OCI-LY7 (cell line): Measurements from ENCODE around the gene ZNF516. TPM values are rescaled to one million over a fixed set of nuclear protein-coding genes. Genes with fewer than 3 reads are reported as not detected.

ENCODE experiments used
- BruUV-seq: library from RNA; stranded (reverse); fragments of 400-500 nt; replicated peaks from 2 replicates; lab custom pipeline; 2021; lab: Mats Ljungman, UMichigan
- CTCF ChIA-PET: fragments of 300-600 bp; sonication (Branson Sonifier 250); formaldehyde crosslinking; loops from one replicate; lab custom pipeline; 2022; ENCODE audit warnings: antibody characterized with exemption; ENCODE audit not compliant: unreplicated experiment; lab: Charles Lee
- POLR2A ChIA-PET: fragments of 300-600 bp; sonication (Branson Sonifier 250); formaldehyde crosslinking; loops from one replicate; lab custom pipeline; 2022; ENCODE audit warnings: antibody characterized with exemption; lab: Charles Lee
- DNase-seq: peaks from one replicate; pipeline ENCODE4 v3.0.0-alpha.2; 2015; ENCODE audit warnings: low spot score
- H2AFZ ChIP-seq: fragments of 200-600 bp; sonication (generic), shearing (Covaris generic); 2 replicates; pipeline ENCODE4 v1.6.1; 2014; ENCODE audit warnings: mild to moderate bottlenecking, antibody characterized with exemption, low read length, moderate library complexity
- H3K27ac ChIP-seq: fragments of 200-600 bp; sonication (generic); 2 replicates; pipeline ENCODE4 v1.5.1; 2014; ENCODE audit warnings: mixed run types, low read depth, mild to moderate bottlenecking, moderate library complexity, low read length, inconsistent platforms; ENCODE audit not compliant: poor library complexity, severe bottlenecking
- H3K36me3 ChIP-seq: fragments of 200-600 bp; sonication (generic); 2 replicates; pipeline ENCODE4 v1.6.1; 2014; ENCODE audit warnings: mild to moderate bottlenecking, antibody characterized with exemption, low read length, moderate library complexity, mixed read lengths; ENCODE audit not compliant: insufficient read depth
- H3K4me1 ChIP-seq: fragments of 200-600 bp; sonication (generic); 2 replicates; pipeline ENCODE4 v1.5.1; 2014; ENCODE audit warnings: mild to moderate bottlenecking, low read length; ENCODE audit not compliant: insufficient read depth, poor library complexity, severe bottlenecking
- H3K4me2 ChIP-seq: fragments of 200-600 bp; sonication (generic); 2 replicates; pipeline ENCODE4 v1.6.1; 2014; ENCODE audit warnings: mild to moderate bottlenecking, low read length
- H3K4me3 ChIP-seq: fragments of 200-600 bp; sonication (generic); 2 replicates; pipeline ENCODE4 v1.5.1; 2014; ENCODE audit warnings: mild to moderate bottlenecking, low read depth, low read length; ENCODE audit not compliant: poor library complexity, severe bottlenecking
- H3K79me2 ChIP-seq: fragments of 200-600 bp; sonication (generic); 2 replicates; pipeline ENCODE4 v1.6.1; 2016; ENCODE audit warnings: low read depth, mild to moderate bottlenecking, low read length, moderate library complexity, mixed read lengths; ENCODE audit not compliant: insufficient read depth
- H3K9me2 ChIP-seq: fragments of 200-600 bp; sonication (generic); 2 replicates; pipeline ENCODE4 v1.6.1; 2016; ENCODE audit warnings: mild to moderate bottlenecking, low read length, mixed read lengths; ENCODE audit not compliant: insufficient read depth
- H3K9me3 ChIP-seq: fragments of 200-600 bp; sonication (generic); 2 replicates; pipeline ENCODE4 v1.6.1; 2014; ENCODE audit warnings: mild to moderate bottlenecking, mixed run types, low read length, mixed read lengths
- H4K20me1 ChIP-seq: fragments of 200-600 bp; sonication (generic); 2 replicates; pipeline ENCODE4 v1.6.1; 2014; ENCODE audit warnings: mild to moderate bottlenecking, antibody characterized with exemption, low read length, moderate library complexity, mixed read lengths; ENCODE audit not compliant: insufficient read depth
- EZH2phosphoT487 ChIP-seq: fragments of 200-600 bp; sonication (generic); IDR thresholded peaks from 2 replicates; pipeline ENCODE4 v1.6.1; 2018; ENCODE audit warnings: low read depth, borderline replicate concordance, mild to moderate bottlenecking, mixed run types, antibody characterized with exemption, low read length, moderate library complexity, mixed read lengths
- intact Hi-C: fragments of 100-400 bp; cut with micrococcal nuclease; formaldehyde crosslinking; loops from one replicate; pipeline ENCODE4 v1.10.0; 2022; ENCODE audit not compliant: unreplicated experiment
- total RNA-seq, 2 experiments: library from RNA; depleted of rRNA in 1 of 2; stranded (reverse); fragments of >200 nt in 1 of 2; shearing (Covaris generic) in 1 of 2; gene quantifications; 2 replicates each; pipeline ENCODE4 v1.2.3, GENCODE V29; 2014 to 2022
- TF ChIP-seq, protein P1 (sequence below): fragments of 200-600 bp; sonication (generic); conservative IDR thresholded peaks from 2 replicates; pipeline ENCODE4 v1.5.1; 2014; ENCODE audit warnings: mild to moderate bottlenecking, antibody characterized with exemption, low read length, moderate library complexity, mixed read lengths

ZNF516 gene
- total RNA-seq, 2 experiments from 2014 or later = 16.2 to 32.3 TPM

DNA sequence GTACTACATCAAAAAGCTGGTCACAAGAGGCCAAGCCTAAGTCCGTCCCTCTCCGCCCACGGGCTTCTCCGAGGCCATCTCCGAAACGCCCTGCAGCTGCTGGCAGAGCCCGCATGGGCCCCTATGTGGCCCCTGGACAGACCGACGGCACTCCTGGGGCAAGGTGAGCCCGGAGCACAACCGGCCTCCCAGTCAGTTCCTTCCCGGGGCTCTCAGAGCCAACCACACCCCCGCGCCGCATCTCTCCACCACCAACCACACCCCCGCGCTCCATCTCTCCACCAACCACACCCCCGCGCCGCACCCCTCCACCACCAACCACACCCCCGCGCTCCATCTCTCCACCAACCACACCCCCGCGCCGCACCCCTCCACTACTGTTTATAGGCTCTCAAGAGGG lies 93.5 kb downstream of the ZNF516 start:
- Histone ChIP-seq H3K4me1 (no peaks in the 10 kb centered on the region), H3K36me3 (no peaks in the 10 kb centered on the region; the same call in 1 of the 2 replicates), H3K9me3 (no peaks in the 10 kb centered on the region), H3K4me2 (no peak overlapping the region), H3K79me2 (0 out of 2 replicates have a peak, but pooled peaks cover 7% of the 10 kb centered on the region), H3K9me2 (no peaks in the 10 kb centered on the region), H3K27ac (no peak overlapping the region), H3K4me3 (no peak overlapping the region), H2AFZ (no peak overlapping the region), H4K20me1 (0 out of 2 replicates have a peak, but pooled peaks cover 9% of the 10 kb centered on the region)
- TF ChIP-seq, protein P1, sequence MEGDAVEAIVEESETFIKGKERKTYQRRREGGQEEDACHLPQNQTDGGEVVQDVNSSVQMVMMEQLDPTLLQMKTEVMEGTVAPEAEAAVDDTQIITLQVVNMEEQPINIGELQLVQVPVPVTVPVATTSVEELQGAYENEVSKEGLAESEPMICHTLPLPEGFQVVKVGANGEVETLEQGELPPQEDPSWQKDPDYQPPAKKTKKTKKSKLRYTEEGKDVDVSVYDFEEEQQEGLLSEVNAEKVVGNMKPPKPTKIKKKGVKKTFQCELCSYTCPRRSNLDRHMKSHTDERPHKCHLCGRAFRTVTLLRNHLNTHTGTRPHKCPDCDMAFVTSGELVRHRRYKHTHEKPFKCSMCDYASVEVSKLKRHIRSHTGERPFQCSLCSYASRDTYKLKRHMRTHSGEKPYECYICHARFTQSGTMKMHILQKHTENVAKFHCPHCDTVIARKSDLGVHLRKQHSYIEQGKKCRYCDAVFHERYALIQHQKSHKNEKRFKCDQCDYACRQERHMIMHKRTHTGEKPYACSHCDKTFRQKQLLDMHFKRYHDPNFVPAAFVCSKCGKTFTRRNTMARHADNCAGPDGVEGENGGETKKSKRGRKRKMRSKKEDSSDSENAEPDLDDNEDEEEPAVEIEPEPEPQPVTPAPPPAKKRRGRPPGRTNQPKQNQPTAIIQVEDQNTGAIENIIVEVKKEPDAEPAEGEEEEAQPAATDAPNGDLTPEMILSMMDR = no peak
- no peak for TF ChIP-seq EZH2phosphoT487
- no peak for DNase-seq
- intact Hi-C loops = no loop called here
- BruUV-seq = no TSS peak
- ChIA-PET CTCF (no interaction called here), POLR2A (no interaction called here)

DNA sequence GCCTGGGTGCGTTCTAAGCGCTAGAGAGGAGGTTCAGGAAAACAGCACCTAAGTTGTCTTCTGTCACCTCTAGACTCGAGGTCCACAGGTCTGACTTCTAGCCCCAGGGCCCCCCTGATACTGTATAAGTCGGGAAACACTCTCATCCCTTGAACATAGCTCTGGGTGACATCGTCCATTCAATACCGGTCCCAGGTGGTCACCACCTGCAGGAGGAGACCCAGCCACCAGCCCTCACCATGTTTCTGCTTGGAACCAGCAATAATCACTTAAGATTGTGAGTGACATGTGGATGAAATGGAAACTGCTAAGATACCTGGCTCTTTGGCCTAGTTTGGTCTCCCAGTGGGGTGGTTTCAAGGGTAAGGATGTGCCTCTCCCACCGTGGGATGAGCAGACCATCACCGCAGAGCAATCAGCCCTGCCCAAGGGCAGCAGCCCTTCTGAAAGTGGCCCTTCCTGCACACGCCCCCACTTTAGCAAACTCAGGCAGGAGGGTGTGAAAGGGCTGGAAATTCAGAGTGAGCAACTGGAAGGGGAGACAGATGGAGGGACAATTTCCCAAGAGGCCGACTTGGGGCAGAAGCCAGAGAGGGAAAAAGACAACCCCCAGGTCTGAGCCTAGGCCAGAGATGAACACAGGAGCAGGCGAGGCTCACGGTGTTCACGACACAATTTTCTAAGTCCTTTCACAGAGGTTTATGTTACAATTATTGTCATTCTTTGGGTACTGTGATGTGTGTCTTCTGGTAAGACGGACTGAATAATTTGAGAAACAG lies 95.2 kb downstream of the ZNF516 start:
- intact Hi-C loops = loop anchor here (1.0 to 5.0 kb wide), 3 partner anchors 222 to 309 kb away; no protein-coding TSS in a partner anchor
- ChIA-PET CTCF (no interaction called here), POLR2A (no interaction called here)
- peaks cover 5% of the 10 kb centered on the region; the same call in 1 of the 2 replicates for H3K36me3 ChIP-seq
- no peaks in the 10 kb centered on the region for H3K9me3 ChIP-seq
- 0 out of 2 replicates have a peak, but pooled peaks cover 9% of the 10 kb centered on the region for H4K20me1 ChIP-seq
- no peaks in the 10 kb centered on the region for H3K9me2 ChIP-seq
- BruUV-seq = no TSS peak
- no peak overlapping the region for H3K4me3 ChIP-seq
- no peak overlapping the region for H3K4me2 ChIP-seq
- no peak for DNase-seq
- no peak overlapping the region for H3K27ac ChIP-seq
- no peak overlapping the region for H2AFZ ChIP-seq
- TF ChIP-seq, protein P1 = no peak
- TF ChIP-seq EZH2phosphoT487 = no peak
- H3K4me1 ChIP-seq = no peaks in the 10 kb centered on the region
- 0 out of 2 replicates have a peak, but pooled peaks cover 7% of the 10 kb centered on the region for H3K79me2 ChIP-seq
